GM21381 (cell line): Measurements from ENCODE around the gene CENPT.

ENCODE experiments used
- ATAC-seq: cut with Tn5 transposase; IDR thresholded peaks from one replicate; pipeline ENCODE4 v1.9.1; 2021; ENCODE audit warnings: mild to moderate bottlenecking, moderate library complexity; ENCODE audit not compliant: unreplicated experiment

The CENPT gene

GRCh38 chr16:67811899-67812298 is 35.6 kb downstream of the CENPT start:
- no peak for ATAC-seq

- ATAC-seq, result no peak
Measured at GRCh38 chr16:67807148-67807682, 40.3 kb downstream of the CENPT start.

DNA sequence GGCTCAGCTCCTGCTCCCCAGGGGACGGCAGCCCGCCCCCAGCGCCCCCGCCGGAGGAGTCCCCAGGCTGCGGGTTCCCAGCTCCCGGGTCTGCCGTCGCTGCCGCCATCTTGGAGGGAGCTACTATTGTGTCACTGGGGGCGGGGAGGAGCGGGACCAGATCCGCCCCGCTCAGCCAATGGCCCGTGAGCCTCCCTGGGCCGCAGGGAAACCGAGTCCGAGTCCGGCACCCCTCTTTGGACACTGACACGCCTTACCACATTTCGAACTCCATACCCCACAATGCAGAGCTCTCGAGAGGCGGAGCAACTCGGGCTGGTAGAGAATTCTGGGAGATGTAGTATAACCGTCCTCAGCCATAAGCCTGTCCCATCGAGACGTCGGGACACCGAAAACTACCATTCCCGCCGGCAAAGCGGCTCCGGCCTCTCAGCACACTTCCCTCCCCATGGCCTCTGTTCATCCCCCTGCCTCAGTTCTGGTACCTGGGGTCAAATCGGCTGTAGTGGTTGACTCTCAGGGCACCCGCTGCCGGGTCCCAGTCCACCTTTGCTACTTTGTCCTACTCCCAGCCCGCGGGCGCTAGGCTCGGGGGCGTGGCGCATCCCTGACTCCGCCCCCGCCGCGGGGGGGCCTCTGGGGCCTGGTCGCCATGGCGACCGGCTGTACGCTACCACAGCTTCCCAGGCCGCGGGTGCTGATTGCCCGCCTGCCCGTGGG is 40.9 kb downstream of the CENPT start, which contains the start of the genes RANBP10 and TSNAXIP1:
Gene RANBP10 (minus strand): TSS at position 133 of the 720 bp plus-strand sequence. CDS start 24 bp downstream, at position 109.
Gene TSNAXIP1 (plus strand): TSS at position 462 of the 720 bp plus-strand sequence. CDS start 261 bp downstream, outside the sequence.
- ATAC-seq, result peak; percentile 88

GRCh38 chr16:67805718-67806427 is 41.6 kb downstream of the CENPT start:
- ATAC-seq, result peak; percentile 4

DNA sequence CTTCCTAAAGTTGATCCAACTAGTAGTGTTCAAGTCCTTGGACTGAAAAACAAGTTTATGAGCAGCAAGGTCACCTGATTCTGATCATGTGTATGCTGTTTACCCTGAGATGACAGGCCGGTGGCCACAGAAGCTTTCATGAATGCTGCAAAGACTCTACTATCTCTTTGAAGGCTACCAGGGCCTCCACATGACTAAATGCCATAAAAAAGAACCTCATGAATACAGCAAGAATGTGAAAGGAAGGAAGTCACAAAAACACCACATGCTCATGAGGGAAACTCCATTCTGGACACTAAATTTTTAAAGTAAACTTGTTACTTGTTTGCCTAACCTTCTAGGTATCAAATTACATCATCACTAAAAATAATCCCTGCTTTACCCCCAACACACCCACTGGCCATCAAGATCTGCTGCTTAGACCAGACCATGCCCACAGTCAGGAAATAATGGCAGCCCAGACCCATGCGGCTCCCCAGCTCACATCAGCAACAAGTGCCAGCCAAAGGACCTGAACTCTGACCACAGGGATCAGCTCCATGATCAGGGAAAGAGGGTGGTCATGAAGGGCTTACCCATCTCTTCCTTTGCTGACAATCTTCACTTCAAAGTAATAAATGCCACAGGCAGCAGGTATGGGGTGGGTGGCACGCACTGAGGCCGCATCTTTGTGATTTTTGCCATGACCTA is 42.5 kb downstream of the CENPT start:
- no peak for ATAC-seq

- no peak for ATAC-seq
Measured at GRCh38 chr16:67803894-67804293, 43.6 kb downstream of the CENPT start.

DNA sequence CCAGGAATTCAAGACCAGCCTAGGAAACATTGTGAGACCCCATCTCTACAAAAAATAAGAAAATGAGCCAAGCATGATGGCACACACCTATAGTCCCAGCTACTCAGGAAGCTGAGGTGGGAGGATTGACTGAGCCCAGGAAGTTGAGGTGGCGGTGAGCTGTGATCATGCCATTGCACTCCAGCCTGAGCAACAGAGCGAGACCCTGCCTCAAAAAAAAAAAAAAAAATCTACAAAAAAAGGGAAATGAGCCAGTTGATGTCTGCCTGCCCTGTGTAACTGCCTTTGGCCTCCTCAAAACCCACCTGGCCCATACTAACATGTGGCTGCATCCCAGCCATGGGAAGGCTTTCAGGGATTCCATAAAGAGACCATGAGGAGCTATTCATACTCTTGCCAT is 45.6 kb downstream of the CENPT start:
- no peak for ATAC-seq

DNA sequence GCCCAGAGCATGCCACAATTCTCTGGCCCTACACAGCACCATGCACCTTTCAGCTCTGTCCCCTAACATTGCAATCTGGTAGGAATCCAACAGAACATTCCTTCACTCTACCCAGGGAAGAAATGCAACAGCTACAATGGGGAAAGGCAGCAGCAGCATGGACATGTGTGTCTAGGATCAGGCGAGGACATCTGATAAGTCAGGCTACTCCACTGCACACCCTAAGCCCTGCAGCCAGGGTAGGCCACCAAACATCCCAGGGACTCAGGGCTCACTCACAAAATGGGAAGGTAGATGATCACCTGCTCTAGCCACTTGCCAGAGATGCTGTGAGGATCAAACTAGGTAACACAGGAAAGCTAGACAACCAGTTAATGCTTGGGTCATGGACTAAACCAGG is 46.3 kb downstream of the CENPT start:
- ATAC-seq, result no peak

DNA sequence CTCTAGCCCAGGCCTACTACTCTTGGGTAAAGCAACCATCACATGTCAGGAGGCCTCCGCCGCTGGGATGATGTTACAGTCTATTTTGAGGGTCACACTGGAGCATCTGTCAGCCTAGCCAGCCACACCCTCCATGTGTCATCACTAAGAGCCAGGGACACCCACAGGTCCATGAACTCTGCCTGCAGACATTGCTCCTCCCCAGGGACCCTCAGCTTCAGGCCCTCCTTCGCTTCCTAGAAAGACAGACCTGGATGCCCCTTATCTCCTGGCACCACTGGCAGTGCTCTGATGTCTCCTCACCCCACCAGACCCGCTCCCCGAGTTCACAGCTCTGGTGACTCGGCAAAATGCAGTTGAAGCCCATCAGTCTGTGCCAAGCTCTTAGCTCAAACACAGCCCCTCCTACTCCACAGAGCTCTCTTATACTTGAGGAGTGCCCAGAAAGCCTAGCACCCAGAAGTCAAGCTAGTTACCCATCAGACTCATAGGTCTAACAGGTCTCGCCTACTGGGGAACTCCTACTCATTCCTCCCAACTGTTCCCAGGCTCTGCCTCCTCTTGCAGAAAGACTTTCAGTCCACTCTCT is 47.1 kb downstream of the CENPT start:
- ATAC-seq, result no peak

DNA sequence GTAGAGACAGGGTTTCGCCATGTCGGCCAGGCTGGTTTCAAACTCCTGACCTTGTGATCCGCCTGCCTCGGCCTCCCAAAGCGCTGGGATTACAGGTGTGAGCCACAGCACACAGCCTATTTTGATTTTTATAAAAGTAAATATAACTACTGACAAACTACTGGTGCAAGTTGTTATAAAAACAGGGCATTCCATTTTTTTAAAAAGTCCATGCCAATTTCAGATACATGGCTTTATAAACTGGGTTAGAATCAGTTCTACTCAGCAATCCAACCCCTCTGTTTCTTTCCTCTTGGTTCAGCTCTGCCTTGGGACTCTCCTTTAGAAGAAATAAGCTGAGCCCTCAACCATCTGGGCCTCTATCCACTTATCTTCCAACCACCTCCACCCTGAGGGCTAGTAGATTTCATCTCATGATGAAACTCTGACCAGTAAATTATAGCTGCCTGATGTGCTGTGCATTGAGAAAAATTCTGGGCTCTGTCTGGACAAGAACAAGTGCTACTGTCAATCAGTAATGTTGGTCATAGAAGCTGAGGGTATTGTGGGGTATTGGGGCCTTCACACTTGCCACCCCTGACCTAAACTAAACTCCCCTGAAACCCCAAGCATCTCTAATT is 51.3 kb downstream of the CENPT start:
- ATAC-seq, result no peak

DNA sequence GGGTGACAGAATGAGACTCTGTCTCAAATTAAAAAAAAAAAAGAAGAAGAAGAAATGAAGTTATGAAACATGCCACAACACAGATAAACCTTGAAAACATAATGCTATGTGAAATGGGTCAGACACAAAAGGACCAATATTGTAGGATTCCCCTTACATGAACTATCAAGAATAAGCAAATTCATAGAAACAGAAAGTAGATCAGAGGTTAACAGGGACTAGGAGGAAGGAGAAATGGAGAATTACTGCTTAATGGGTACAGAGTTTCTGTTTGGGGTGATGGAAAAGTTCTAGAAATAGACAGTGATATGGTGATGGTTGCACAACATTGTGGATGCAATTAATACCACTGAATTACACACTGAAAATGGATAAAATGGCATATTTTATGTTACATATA is 57.4 kb downstream of the CENPT start:
- ATAC-seq, result no peak

DNA sequence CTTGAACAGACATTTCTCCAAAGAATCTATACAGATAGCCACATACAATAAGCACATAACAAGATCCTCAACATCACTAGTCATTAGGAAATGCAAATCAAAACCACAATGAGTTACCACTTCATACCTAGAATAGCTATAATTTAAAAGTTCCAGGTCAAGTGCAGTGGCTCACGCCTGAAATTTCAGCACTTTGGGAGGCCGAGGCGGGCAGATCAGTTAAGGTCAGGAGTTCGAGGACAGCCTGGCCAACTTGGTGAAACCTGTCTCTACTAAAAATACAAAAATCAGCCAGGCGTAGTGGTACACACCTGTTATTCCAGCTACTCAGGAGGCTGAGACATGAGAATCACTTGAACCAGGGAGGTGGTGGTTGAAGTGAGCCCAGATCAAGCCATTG is 61.0 kb downstream of the CENPT start:
- ATAC-seq, result no peak

- ATAC-seq, result no peak
Measured at GRCh38 chr16:67783353-67783725, 64.2 kb downstream of the CENPT start.

GRCh38 chr16:67782567-67783352 is 64.7 kb downstream of the CENPT start:
- ATAC-seq, result no peak

DNA sequence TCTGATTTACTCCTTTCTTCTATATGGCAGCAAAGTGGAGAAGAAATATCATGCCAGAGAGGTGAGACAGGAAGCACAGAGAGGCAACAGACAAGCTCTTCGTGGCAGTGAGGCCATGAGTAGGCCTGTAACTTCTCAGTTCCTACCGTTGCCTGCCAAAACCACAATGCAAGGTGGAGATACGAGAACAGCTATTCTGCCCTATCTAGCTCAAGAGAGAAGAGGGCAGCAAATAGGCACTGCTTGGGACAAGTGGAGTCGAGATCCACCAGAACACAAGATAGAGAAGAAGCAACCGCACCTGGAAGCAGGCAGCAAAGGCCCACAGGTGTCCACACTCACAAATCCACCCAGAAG is 66.0 kb downstream of the CENPT start:
- ATAC-seq, result peak; percentile 58

DNA sequence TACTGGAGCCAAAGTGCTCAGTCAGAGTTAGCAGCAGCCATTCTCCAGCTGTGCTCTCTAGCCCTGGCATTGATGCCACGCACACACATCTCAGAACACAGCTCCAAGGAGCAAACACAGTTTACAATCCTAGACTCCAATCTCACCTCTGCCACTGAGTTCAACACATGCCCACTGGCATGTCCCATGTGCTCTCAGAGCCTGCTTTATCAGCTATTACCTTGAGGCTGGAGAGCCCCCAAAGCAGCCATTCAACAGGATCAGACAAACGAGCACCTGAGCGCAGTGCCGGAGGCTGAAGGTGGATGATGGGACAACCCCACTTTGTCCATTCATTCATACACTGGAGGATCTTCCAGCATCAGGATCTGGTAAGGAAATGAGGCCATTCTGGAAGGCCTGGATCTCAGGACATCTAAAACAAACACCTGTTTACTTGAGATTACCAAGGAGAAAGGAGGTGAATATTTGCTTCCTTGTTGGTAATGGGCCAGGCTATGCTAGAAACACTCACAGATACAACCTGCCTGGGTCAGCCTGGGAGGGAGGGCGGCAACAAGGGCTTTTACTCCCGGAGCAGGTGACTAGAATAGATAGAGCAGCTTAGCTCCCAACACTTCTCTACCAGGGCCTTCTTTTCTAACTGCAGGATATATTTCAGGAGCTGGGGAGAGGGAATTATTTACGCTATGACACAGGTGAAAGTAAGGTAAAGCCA is 66.5 kb downstream of the CENPT start:
- ATAC-seq, result no peak

DNA sequence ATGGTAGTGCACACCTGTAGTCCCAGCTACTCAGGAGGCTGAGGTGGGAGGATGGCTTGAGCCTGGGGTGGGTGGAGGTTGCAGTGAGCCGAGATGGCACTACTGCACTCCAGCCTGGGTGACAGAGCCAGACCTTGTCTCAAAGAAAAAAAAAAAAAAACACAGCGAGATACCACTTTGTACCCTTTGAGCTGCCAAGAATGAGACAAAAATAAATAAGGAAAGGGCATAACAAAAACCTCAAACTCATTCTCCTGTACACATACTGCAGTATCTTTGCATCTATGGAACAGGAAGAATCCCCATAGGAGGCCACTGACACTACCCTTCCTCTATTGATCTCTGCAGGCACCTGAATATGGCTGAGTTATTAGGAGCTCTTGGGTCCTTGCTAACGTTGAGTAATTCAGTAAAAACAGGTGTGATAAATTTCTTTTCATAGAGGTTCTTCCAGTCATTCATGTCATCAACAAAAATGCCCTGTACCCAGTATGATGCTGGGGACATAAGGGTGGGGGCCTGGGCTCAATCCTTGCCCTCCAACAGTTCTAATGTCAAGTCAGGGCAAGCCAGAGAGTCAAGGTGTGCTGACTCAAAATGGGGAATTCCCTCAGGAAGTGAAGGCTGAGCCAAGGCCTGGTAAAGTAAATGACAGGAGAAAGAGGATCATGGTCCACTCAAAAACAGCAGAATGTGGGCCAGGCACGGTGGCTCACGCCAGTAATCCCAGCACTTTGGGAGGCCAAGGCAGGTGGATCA is 68.1 kb downstream of the CENPT start:
- ATAC-seq, result no peak
